HL-60 (cell line): ENCODE data around the gene KMT5B.

Experiments
- CTCF ChIP-seq: IDR thresholded peaks from one replicate; pipeline ENCODE4 v1.5.1; 2011; ENCODE audit warnings: low read length, control low read depth, inconsistent platforms; ENCODE audit not compliant: insufficient read depth
- GABPA ChIP-seq: IDR thresholded peaks from 2 replicates; pipeline ENCODE4 v1.6.1; 2012; ENCODE audit warnings: low read depth
- POLR2AphosphoS5 ChIP-seq: IDR thresholded peaks from 2 replicates; pipeline ENCODE4 v1.6.1; 2012; ENCODE audit warnings: low read depth
- REST ChIP-seq: IDR thresholded peaks from 2 replicates; pipeline ENCODE4 v1.6.1; 2012; ENCODE audit warnings: low read depth; ENCODE audit not compliant: insufficient replicate concordance
- SPI1 ChIP-seq: IDR thresholded peaks from 2 replicates; pipeline ENCODE4 v1.6.1; 2012; ENCODE audit warnings: low read depth, mild to moderate bottlenecking, borderline replicate concordance

- TF ChIP-seq CTCF (no peak), REST (no peak), POLR2AphosphoS5 (no peak), SPI1 (no peak), GABPA (no peak)
Observed at GRCh38 chr11:68141246-68142027, 71.7 kb downstream of the KMT5B start.
